SK-N-SH treated with all-trans-retinoic acid at 6 μM for 48 hours (cell line): ENCODE data around the gene SCFD1.

Experiments used
- ATAC-seq: fragments of 200-7000 bp; cut with Tn5 transposase; 3 replicates; pipeline ENCODE4 v1.9.1; 2020; ENCODE audit warnings: mild to moderate bottlenecking, moderate library complexity
- GLIS3 ChIP-seq: fragments of 250-450 bp; sonication (Bioruptor Pico); IDR thresholded peaks from 2 replicates; pipeline ENCODE4 v1.5.0; 2020; ENCODE audit warnings: mild to moderate bottlenecking, moderate library complexity
- ISL1 ChIP-seq: fragments of 250-450 bp; sonication (Bioruptor Pico); IDR thresholded peaks from 2 replicates; pipeline ENCODE4 v2.1.2; 2022; ENCODE audit warnings: mild to moderate bottlenecking, moderate library complexity
- OSR1 ChIP-seq: fragments of 250-450 bp; sonication (Bioruptor Pico); IDR thresholded peaks from 2 replicates; pipeline ENCODE4 v1.8.0; 2022; ENCODE audit warnings: moderate library complexity, mild to moderate bottlenecking, inconsistent platforms
- RARB ChIP-seq: fragments of 250-450 bp; sonication (Bioruptor Pico); IDR thresholded peaks from 2 replicates; pipeline ENCODE4 v1.8.0; 2021; ENCODE audit warnings: mild to moderate bottlenecking, moderate library complexity
- TCF4 ChIP-seq: fragments of 250-450 bp; sonication (Bioruptor Pico); IDR thresholded peaks from 2 replicates; pipeline ENCODE4 v1.8.0; 2021; ENCODE audit warnings: mild to moderate bottlenecking, moderate library complexity, borderline replicate concordance
- ZC3H10 ChIP-seq: fragments of 250-450 bp; sonication (Bioruptor Pico); IDR thresholded peaks from 2 replicates; pipeline ENCODE4 v1.5.1; 2021; ENCODE audit warnings: mild to moderate bottlenecking, moderate library complexity
- ZFP3 ChIP-seq: fragments of 250-450 bp; sonication (Bioruptor Pico); IDR thresholded peaks from 2 replicates; pipeline ENCODE4 v1.5.0; 2020; ENCODE audit warnings: mild to moderate bottlenecking, moderate library complexity
- ZFP30 ChIP-seq: fragments of 450-650 bp; formaldehyde crosslinking; IDR thresholded peaks from 2 replicates; pipeline ENCODE4 v1.5.0; 2022; ENCODE audit warnings: mild to moderate bottlenecking, moderate library complexity
- ZNF565 ChIP-seq: fragments of 450-650 bp; formaldehyde crosslinking; conservative IDR thresholded peaks from 2 replicates; pipeline ENCODE4 v1.5.0; 2020; ENCODE audit warnings: low read depth, mild to moderate bottlenecking, moderate library complexity
- ZNF8 ChIP-seq: fragments of 450-650 bp; formaldehyde crosslinking; IDR thresholded peaks from 2 replicates; pipeline ENCODE4 v1.5.0; 2020; ENCODE audit warnings: mild to moderate bottlenecking, moderate library complexity
- TF ChIP-seq, protein P1 (sequence below): fragments of 250-450 bp; sonication (Bioruptor Pico); IDR thresholded peaks from 2 replicates; pipeline ENCODE4 v1.8.0; 2021; ENCODE audit warnings: low read depth, mild to moderate bottlenecking, moderate library complexity, borderline replicate concordance
- TF ChIP-seq, protein P2 (sequence below): fragments of 250-450 bp; sonication (Bioruptor Pico); IDR thresholded peaks from 2 replicates; pipeline ENCODE4 v1.5.1; 2021; ENCODE audit warnings: mild to moderate bottlenecking, moderate library complexity
- TF ChIP-seq, protein P3 (sequence below): fragments of 250-450 bp; sonication (Bioruptor Pico); IDR thresholded peaks from 2 replicates; pipeline ENCODE4 v1.8.0; 2020; ENCODE audit warnings: mild to moderate bottlenecking, moderate library complexity, borderline replicate concordance
- TF ChIP-seq, protein P4 (sequence below): fragments of 250-450 bp; sonication (Bioruptor Pico); IDR thresholded peaks from 2 replicates; pipeline ENCODE4 v1.5.0; 2020; ENCODE audit warnings: mild to moderate bottlenecking, moderate library complexity

Gene SCFD1

DNA sequence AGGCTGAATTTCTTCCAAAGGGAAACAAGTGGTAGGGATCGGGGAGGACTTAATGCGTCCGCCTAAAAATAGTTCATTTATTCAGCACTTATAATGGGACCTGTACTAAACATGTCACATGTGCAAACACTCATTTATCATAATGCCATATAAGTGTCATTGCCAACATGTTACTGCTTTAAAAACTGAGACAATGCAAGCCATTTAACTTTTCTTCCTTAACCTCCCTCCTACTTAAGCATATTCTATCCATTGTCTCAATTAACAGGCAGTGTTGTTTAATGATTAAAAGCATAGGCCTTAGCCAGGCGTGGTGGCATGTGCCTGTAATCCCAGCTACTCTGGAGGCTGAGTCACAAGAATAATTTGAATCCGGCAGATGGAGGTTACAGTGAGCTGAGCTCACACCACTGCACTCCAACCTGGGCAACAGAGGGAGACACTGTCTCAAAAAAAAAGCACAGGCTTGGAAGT, 13.5 kb upstream of the SCFD1 start (continued):
- TF ChIP-seq, protein P1, sequence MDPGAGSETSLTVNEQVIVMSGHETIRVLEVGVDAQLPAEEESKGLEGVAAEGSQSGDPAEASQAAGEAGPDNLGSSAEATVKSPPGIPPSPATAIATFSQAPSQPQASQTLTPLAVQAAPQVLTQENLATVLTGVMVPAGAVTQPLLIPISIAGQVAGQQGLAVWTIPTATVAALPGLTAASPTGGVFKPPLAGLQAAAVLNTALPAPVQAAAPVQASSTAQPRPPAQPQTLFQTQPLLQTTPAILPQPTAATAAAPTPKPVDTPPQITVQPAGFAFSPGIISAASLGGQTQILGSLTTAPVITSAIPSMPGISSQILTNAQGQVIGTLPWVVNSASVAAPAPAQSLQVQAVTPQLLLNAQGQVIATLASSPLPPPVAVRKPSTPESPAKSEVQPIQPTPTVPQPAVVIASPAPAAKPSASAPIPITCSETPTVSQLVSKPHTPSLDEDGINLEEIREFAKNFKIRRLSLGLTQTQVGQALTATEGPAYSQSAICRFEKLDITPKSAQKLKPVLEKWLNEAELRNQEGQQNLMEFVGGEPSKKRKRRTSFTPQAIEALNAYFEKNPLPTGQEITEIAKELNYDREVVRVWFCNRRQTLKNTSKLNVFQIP: no peak
- TF ChIP-seq, protein P2, sequence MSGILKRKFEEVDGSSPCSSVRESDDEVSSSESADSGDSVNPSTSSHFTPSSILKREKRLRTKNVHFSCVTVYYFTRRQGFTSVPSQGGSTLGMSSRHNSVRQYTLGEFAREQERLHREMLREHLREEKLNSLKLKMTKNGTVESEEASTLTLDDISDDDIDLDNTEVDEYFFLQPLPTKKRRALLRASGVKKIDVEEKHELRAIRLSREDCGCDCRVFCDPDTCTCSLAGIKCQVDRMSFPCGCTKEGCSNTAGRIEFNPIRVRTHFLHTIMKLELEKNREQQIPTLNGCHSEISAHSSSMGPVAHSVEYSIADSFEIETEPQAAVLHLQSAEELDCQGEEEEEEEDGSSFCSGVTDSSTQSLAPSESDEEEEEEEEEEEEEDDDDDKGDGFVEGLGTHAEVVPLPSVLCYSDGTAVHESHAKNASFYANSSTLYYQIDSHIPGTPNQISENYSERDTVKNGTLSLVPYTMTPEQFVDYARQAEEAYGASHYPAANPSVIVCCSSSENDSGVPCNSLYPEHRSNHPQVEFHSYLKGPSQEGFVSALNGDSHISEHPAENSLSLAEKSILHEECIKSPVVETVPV: no peak
- TF ChIP-seq ZFP3: no peak
- TF ChIP-seq ZNF8 (CRISPR knock-in tag): no peak

DNA sequence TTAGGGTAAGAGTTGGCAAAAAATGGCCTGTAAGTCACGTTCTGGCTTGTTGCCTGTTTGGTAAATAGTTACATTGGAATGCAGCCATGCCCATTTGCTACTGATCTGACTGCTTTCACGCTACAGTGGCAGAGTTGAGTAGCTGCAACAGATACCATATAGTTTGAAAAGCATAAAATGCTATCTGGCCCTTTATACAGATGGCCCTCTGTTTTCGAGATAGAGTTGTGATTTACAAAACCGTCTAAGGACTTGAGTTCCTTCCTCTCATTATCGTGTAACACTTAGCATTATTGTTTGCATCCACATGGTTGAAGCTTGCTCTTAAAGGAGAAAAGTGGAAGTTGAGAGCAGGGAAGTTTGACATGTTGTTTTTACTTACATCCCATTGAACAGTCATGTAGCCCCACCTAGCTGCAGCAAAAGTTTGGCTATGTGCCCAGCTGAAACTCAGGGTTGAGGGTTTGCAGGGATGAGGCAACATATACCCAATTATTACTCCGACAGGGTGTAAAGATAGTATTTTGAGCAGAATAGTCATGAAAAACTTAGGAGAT, 11.3 kb upstream of the SCFD1 start:
- TF ChIP-seq ZNF565 (no peak), ZFP30 (peak; percentile 51; the same call in 1 of the 2 replicates)
- ATAC-seq: peak; percentile 81

DNA sequence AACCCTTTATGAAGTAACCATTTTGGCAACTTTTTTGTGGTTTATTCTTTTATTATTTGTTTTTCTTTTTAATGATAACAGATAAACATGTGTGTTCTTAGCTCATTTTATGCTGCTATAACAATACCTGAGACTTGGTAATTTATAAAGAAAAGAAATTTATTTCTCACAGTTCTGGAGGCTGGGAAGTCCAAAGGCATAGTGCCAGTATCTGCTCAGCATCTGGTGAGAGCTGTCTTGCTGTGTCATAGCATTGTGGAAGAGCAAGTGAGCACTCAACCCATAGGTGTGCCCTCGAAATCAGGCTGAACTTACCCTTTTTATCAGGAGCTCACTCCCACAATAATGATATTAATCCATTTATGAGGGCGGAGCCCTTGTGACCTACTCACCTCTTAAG, 8.0 kb upstream of the SCFD1 start:
- ATAC-seq: no peak
- TF ChIP-seq ISL1 (CRISPR knock-in tag): no peak

DNA sequence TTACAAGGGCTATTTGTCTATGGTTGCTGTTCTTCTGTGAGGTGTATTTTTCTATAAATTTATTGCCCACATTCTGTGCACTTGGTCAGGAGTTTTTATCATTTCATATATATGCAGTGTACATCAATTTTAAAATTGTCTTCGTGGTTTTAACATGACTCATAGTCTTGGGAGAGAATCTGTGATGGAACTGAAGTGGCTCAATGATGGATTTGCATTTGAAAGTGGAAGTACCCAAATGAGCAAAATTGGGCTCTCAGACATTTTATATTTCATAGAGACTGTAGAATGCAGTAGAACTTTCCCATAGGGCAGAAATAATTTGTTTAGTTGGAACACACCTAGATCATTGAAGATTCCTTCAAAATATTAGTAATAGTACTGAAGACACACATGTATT, 1.9 kb upstream of the SCFD1 start:
- ATAC-seq: peak; percentile 3; the same call in 2 of the 3 replicates
- TF ChIP-seq ISL1 (CRISPR knock-in tag): peak; percentile 47; the same call in 1 of the 2 replicates
- TF ChIP-seq, protein P3, sequence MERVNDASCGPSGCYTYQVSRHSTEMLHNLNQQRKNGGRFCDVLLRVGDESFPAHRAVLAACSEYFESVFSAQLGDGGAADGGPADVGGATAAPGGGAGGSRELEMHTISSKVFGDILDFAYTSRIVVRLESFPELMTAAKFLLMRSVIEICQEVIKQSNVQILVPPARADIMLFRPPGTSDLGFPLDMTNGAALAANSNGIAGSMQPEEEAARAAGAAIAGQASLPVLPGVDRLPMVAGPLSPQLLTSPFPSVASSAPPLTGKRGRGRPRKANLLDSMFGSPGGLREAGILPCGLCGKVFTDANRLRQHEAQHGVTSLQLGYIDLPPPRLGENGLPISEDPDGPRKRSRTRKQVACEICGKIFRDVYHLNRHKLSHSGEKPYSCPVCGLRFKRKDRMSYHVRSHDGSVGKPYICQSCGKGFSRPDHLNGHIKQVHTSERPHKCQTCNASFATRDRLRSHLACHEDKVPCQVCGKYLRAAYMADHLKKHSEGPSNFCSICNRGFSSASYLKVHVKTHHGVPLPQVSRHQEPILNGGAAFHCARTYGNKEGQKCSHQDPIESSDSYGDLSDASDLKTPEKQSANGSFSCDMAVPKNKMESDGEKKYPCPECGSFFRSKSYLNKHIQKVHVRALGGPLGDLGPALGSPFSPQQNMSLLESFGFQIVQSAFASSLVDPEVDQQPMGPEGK (CRISPR knock-in tag): no peak
- TF ChIP-seq, protein P2: no peak
- no peak for TF ChIP-seq RARB (CRISPR knock-in tag)
- TF ChIP-seq ZC3H10: no peak
- TF ChIP-seq, protein P1: no peak
- TF ChIP-seq TCF4: no peak
- TF ChIP-seq, protein P4, sequence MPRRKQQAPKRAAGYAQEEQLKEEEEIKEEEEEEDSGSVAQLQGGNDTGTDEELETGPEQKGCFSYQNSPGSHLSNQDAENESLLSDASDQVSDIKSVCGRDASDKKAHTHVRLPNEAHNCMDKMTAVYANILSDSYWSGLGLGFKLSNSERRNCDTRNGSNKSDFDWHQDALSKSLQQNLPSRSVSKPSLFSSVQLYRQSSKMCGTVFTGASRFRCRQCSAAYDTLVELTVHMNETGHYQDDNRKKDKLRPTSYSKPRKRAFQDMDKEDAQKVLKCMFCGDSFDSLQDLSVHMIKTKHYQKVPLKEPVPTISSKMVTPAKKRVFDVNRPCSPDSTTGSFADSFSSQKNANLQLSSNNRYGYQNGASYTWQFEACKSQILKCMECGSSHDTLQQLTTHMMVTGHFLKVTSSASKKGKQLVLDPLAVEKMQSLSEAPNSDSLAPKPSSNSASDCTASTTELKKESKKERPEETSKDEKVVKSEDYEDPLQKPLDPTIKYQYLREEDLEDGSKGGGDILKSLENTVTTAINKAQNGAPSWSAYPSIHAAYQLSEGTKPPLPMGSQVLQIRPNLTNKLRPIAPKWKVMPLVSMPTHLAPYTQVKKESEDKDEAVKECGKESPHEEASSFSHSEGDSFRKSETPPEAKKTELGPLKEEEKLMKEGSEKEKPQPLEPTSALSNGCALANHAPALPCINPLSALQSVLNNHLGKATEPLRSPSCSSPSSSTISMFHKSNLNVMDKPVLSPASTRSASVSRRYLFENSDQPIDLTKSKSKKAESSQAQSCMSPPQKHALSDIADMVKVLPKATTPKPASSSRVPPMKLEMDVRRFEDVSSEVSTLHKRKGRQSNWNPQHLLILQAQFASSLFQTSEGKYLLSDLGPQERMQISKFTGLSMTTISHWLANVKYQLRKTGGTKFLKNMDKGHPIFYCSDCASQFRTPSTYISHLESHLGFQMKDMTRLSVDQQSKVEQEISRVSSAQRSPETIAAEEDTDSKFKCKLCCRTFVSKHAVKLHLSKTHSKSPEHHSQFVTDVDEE (CRISPR knock-in tag): no peak
- TF ChIP-seq OSR1 (CRISPR knock-in tag): no peak
- TF ChIP-seq, all 23 proteins: peak for 1

DNA sequence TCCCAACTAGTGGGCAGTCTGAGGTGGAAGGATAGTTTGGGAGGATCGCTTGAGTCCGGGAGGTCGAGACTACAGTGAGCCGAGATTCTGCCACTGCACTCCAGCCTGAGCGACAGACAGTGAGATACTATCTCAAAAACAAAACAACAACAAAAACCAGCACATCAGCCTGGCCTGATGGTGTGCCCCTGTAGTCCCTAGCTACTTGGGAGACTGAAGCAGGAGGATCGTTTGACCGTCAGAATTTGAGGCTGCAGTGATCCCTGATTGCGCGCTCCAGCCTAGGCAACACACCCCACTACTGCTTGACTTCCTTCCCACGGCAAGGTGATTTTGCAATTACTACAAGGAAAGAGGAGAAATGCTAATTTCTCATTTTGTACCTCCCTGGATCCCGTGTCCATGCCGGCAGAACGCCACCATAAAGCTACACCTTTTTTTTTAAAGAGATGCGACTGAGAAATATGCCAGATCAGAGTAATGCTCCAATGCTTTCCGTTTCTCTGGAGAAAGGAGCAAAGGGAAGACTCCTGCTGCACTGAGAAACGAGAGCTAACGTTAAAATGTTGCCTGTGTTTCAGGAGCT, 672 bp upstream of the SCFD1 start:
- no peak for TF ChIP-seq GLIS3 (CRISPR knock-in tag)
- TF ChIP-seq, protein P1: no peak
- no peak for TF ChIP-seq ZFP3
- TF ChIP-seq ZNF565: no peak
- peak; percentile 63 for ATAC-seq
